HepG2 (cell line): ENCODE results near the gene IL22RA1. TPM values are rescaled to one million over a fixed set of nuclear protein-coding genes. Genes with fewer than 3 reads are reported as not detected.

Source experiments
- ATF7 ChIP-seq, 2 experiments: fragments of 450-650 bp in 1 of 2; sonication (generic) in 1 of 2; formaldehyde crosslinking in 1 of 2; IDR thresholded peaks; 2 replicates each; pipeline versions ENCODE4 v1.4.0 to v1.6.1; 2016 to 2020; ENCODE audit warnings: antibody characterized with exemption in 1 of 2, mild to moderate bottlenecking in 1 of 2, missing genetic modification reagents in 1 of 2
- RAD51 ChIP-seq: fragments of 450-650 bp; IDR thresholded peaks from 2 replicates; pipeline ENCODE4 v1.6.1; 2016; ENCODE audit warnings: borderline replicate concordance
- SMARCC2 ChIP-seq: fragments of 450-650 bp; IDR thresholded peaks from 2 replicates; pipeline ENCODE4 v1.6.1; 2017; ENCODE audit warnings: antibody characterized with exemption, mild to moderate bottlenecking
- SOX5 ChIP-seq: IDR thresholded peaks from 2 replicates; pipeline ENCODE4 v1.6.1; 2016; ENCODE audit warnings: borderline replicate concordance
- SRSF4 ChIP-seq: fragments of 200-400 bp; formaldehyde crosslinking; IDR thresholded peaks from one replicate; pipeline ENCODE4 v1.6.1; 2018; ENCODE audit warnings: mild to moderate bottlenecking, low read depth, low read length, moderate library complexity; ENCODE audit not compliant: poor library complexity, severe bottlenecking
- TEAD3 ChIP-seq: optimal IDR thresholded peaks from 2 replicates; pipeline ENCODE3; 2016; ENCODE audit warnings: borderline replicate concordance
- TRIM22 ChIP-seq: fragments of 450-650 bp; IDR thresholded peaks from 2 replicates; pipeline ENCODE4 v1.6.1; 2017
- ZNF142 ChIP-seq: sonication (generic); formaldehyde crosslinking; IDR thresholded peaks from 2 replicates; pipeline ENCODE4 v1.4.0; 2020; ENCODE audit warnings: missing genetic modification reagents
- ZNF329 ChIP-seq: sonication (generic); formaldehyde crosslinking; IDR thresholded peaks from 2 replicates; pipeline ENCODE4 v1.9.0; 2021; ENCODE audit warnings: low read depth, mild to moderate bottlenecking, missing genetic modification reagents
- ZNF460 ChIP-seq: sonication (generic); formaldehyde crosslinking; IDR thresholded peaks from 2 replicates; pipeline ENCODE4 v1.5.1; 2020; ENCODE audit warnings: missing genetic modification reagents, mild to moderate bottlenecking, borderline replicate concordance
- ZNF646 ChIP-seq: sonication (generic); formaldehyde crosslinking; IDR thresholded peaks from 2 replicates; pipeline ENCODE4 v1.9.0; 2021; ENCODE audit warnings: mild to moderate bottlenecking, missing genetic modification reagents
- polyA plus RNA-seq, 8 experiments: library from polyadenylated mRNA; depleted of rRNA in 3 of 8; stranded (reverse) in 7 of 8; unstranded in 1 of 8; fragments of >200 nt; fragmentation: Illumina TruSeq in 4 of 8; extraction: Trizol in 4 of 8; gene quantifications; 2 replicates each; pipeline versions ENCODE4 v1.2.1 to v1.2.3, GENCODE V29; 2011 to 2016; ENCODE audit warnings: low read depth in 4 of 8, missing spikeins in 1 of 8, mixed read lengths in 1 of 8; ENCODE audit not compliant: insufficient read depth in 1 of 8
- total RNA-seq, 5 experiments: library from RNA; depleted of rRNA; stranded (reverse); fragments of >200 nt; fragmentation: Illumina TruSeq; extraction: Trizol; gene quantifications; 2 replicates each; pipeline ENCODE4 v1.2.3, GENCODE V29; 2016; ENCODE audit warnings: low read depth in 1 of 5
- TF ChIP-seq, protein P1 (sequence below): sonication (generic); formaldehyde crosslinking; IDR thresholded peaks from 2 replicates; pipeline ENCODE4 v1.4.0; 2020; ENCODE audit warnings: missing genetic modification reagents

The IL22RA1 gene
- total and polyA plus RNA-seq, 2 of the 13 experiments (the other 11 are each of a cell fraction or from before 2014, with no cell fraction given): 4.4 to 10.2 TPM

- TF ChIP-seq RAD51 (no peak), ZNF646 (CRISPR knock-in tag) (no peak), ZNF460 (peak; percentile 90), ZNF329 (no peak), SRSF4 (no peak), TEAD3 (CRISPR knock-in tag) (peak; percentile 40), SOX5 (CRISPR knock-in tag) (peak; percentile 74; the same call in 1 of the 2 replicates), ZNF142 (no peak), ATF7 (IDR thresholded peaks at IDR 0.05) (no peak), ATF7 (CRISPR knock-in tag; IDR thresholded peaks at IDR 0.05) (no peak), TRIM22 (no peak), SMARCC2 (no peak)
- TF ChIP-seq, protein P1, sequence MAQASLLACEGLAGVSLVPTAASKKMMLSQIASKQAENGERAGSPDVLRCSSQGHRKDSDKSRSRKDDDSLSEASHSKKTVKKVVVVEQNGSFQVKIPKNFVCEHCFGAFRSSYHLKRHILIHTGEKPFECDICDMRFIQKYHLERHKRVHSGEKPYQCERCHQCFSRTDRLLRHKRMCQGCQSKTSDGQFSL (CRISPR knock-in tag): peak; percentile 80
Observed at GRCh38 chr1:24118410-24119242, 24.3 kb downstream of the IL22RA1 start (continued).
